Measurements from ENCODE around the gene UBAP1L.

Gene UBAP1L

DNA sequence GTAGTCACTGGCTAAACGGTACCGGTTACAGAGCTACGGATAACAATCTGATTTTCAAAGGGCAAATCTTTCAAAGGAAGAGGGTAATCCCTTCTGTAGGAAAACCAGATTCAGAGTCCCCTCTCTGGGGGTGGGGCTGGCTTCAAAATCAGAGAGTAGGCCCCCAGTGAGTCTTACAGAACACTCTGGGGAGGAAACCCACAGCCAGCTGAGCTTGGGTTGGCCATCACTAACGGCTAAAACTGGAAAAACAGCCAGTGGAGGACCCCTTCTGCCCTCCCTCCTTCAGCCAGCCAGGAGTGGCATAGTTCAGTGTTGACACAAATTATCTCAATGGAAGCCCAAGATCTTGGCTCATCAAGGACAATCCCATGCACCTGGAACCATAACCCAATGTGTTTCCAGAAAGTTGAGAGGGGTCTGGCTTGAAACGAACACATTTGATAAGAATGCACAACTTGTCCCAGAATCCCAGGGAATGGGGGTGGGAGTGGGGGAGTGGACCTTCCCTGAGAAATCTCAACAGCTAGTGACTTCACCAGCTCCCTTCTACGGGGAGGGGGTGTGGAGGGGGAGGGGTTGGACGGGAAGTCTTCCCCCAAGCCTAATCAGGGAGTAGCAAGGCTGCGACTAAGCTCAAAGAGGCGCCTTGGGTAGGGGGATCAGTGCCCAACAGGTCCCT is 48.2 kb downstream of the UBAP1L start:
- no peak for DNase-seq (ENCODE audit: low read depth)

DNA sequence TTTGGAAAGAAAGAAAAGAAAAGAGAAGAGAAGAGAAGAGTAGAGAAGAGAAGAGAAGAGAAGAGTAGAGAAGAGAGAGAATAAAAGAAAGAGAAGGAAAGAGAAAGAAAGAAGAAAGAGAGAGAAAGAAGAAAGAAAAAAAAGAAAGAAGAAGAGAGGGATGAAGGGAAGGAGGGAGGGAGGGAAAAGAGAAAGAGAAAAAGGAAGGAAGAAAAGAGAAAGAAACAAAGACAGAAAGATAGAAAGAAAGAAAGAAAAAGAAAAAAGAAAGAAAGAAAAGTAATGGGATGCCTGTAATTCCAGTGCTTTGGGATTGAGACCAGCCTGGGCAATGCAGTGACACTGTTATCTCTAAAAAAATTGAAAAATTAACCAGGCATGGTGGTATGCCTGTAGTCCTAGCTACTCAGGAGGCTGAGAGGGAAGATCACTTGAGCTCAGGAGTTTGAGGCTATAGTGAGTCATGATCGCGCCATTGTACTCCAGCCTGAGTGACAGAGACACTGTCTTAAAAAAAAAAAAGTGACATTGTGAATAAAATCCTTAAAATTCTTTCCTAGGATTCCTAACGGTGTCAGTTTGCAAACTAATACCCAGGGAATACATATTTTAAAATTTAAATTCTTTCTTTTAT is 48.9 kb downstream of the UBAP1L start:
- DNase-seq (ENCODE audit: low read depth): no peak

GRCh38 chr15:65062726-65063125 is 52.3 kb downstream of the UBAP1L start:
- DNase-seq (ENCODE audit: low read depth): no peak

DNA sequence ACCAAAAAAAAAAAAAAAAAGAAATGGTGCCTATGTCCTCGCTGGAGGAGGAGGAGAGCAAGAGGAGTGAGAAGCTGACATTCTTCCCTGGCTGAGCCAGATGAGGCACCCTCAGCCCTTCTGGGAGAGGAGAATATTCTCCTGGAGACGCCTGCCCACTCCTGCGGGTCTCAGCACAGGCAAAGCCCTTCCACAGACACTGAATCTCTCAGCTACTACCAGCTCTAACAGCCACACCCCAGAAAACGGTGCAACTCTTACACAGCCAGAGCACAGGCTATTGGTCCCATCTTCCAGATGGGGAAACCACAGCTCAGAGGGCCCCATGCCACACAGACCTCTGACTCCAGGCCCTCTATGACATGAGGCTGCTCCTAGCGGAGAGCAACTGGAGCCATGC is 52.9 kb downstream of the UBAP1L start:
- DNase-seq (ENCODE audit: low read depth): no peak

GRCh38 chr15:65060641-65061397 is 54.2 kb downstream of the UBAP1L start:
- DNase-seq (ENCODE audit: low read depth): no peak

GRCh38 chr15:65059931-65060596 is 54.9 kb downstream of the UBAP1L start:
- no peak for DNase-seq (ENCODE audit: low read depth)

DNA sequence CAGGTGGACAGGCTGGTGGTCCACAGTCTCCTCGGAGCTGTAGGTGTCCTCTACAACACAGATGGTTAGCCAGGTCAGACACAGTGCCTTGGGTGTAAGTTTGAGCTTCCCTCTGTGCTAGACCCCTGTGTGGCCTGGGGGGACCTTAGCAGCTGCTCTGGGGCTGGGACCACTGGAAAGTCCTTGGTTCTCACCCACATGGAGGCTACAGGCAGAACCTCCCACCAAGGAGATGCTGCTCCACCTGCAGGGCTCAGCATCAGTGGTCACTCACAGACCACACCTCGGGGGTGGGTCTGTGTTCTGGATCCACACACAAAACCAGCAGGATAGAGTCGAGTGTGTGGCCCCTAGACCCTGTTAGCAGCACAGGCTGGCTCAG is 55.6 kb downstream of the UBAP1L start:
- DNase-seq (ENCODE audit: low read depth): no peak

- DNase-seq (ENCODE audit: low read depth): no peak
These were observed 56.3 kb downstream of the UBAP1L start for GRCh38 chr15:65058394-65059368.

DNA sequence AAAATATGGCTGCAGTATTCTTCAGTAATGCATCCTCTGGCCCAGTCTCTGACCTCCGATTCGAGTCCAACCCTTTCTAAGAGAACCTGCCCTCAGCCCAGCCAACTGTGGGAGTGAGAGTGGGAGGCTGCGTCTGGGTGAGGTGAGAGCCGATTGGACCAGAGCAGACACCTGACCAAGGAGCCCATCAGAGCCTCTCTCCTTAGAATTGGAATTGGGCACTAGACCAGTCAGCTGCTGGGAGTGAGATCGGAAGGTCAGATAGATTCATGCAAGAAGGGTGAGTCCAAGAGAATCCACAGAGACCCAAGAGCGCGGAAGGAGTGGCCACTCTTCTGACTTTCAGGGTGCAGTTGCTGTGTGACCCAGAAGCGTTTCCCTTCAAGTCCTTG is 57.5 kb downstream of the UBAP1L start:
- no peak for DNase-seq (ENCODE audit: low read depth)

DNA sequence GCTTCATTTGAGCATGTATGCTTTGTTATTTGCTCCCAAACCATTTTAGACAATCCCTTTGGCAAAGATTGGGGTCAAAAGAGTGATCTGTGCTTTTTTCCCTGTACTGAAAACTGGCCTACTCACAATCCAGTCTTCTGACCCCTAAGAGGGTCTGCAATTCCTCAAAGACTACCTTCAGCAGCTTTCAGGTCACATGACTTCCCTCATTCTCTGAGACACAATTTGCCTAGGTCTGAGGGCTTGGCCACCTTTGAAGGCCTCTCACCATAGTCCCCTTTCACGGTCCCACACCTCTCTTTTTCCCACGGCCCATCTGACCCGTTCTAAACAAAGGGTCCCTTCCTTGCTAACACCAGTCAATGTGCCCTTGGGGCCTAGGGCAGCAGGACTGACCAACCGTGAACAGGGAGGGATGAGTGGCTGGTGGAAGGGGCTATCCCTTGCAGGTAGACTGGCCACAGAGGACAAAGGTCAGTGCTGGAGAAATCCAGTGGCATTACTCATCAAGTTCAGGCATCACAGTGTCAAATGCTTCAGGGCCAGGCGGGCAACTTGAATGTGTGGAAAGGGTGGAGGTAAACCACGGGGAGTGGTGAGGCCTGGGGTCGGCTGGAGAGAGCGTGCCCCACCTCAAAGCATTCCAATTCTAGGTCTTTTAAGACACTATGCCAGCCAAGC is 58.0 kb downstream of the UBAP1L start:
- no peak for DNase-seq (ENCODE audit: low read depth)

GRCh38 chr15:65056106-65056505 is 58.9 kb downstream of the UBAP1L start:
- DNase-seq (ENCODE audit: low read depth): no peak

DNA sequence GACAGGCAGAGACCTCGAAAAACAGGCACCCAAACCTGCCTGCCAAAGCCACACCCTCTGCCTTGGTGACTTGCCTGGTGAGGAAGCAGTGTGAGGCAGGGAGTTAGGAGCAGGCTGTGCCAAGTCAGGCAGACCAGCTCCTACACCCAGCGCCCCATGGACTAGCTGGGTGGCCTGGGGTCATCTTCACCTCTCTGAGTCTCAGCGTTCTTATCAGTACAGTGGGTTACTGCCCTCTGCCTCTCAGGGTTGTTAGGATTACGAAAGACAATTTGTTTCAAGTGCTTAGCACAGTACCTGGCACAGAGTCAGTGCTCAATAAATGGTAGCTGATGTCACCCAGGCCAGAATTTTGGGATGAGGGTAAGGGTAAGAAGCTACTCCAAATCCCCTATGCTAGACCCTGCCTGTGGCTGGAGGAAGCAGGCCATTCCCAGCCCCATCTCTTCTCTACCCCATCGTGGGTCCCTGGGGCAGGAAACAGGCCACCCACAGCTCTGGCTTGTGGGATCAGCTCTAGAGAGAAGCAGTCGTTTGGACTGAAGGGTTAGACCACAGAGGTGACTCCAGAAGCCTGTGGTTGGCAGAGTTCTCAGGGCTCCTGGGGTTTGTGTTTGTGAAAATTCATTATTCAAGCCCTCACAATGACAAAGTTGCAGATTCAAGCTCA is 59.7 kb downstream of the UBAP1L start:
- DNase-seq (ENCODE audit: low read depth): no peak

GRCh38 chr15:65054333-65055200 is 60.4 kb downstream of the UBAP1L start:
- peak; percentile 42 for DNase-seq (ENCODE audit: low read depth)

GRCh38 chr15:65052956-65053355 is 62.0 kb downstream of the UBAP1L start:
- no peak for DNase-seq (ENCODE audit: low read depth)

- DNase-seq (ENCODE audit: low read depth): no peak
These were observed 63.7 kb downstream of the UBAP1L start for GRCh38 chr15:65051266-65051665.

DNA sequence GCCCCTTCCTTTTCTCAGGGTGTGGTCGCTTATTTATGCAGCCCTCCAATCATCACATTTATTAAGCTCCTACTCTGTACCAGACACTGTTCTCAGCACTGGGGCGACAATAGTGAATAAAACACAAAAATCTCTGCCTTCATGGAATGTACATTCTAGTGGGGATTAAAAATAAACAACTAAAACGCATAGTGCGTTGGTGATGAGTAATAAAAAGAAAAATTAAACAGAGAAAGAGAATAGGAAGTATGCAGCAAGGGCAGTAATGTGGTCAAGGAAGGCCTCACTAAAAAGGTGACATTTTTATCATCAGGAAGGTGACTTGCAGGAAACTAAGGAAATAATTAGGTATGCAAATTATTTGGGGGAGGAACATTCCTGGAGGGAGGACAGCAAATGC is 64.7 kb downstream of the UBAP1L start:
- no peak for DNase-seq (ENCODE audit: low read depth)

DNA sequence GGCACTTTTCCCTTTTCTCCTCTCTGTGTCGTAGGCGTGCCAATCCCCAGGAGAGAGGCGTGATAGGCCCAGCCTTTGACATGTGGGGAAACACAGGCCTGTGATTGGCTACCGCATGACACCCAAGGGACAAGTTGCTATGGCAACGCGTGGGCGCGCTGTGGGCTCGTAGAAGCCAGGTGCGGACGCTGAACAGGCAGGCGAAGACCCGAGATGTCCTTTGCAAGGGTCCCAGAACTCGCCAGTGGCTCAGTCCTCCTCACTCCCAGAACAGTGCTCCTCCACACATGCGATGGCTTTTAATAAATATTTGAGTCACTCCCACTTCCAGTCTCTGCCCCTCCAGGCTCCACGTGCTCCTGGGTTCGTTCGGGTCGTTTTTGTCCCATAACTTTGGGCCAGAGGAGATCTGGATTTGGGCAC is 65.6 kb downstream of the UBAP1L start:
- DNase-seq (ENCODE audit: low read depth): peak; percentile 76

GRCh38 chr15:65048241-65048640 is 66.8 kb downstream of the UBAP1L start:
- DNase-seq (ENCODE audit: low read depth): no peak

GRCh38 chr15:65044724-65045481 is 70.1 kb downstream of the UBAP1L start, which contains the start of gene SLC51B:
TSS of gene SLC51B (plus strand) at chr15:65045387. CDS start at chr15:65050005, 4,618 bp downstream.
- DNase-seq (ENCODE audit: low read depth): no peak

Measured in activated T-cell treated with anti-CD3 and anti-CD28 coated beads for 1 hour (primary cell).